CD4-positive, alpha-beta memory T cell (primary cell): Measurements from ENCODE around the gene TMEM86A. TPM values are rescaled to one million over a fixed set of nuclear protein-coding genes. Genes with fewer than 3 reads are reported as not detected.

Experiments
- CTCF ChIA-PET: fragments of 350-600 bp; sonication (Branson Sonifier 250); formaldehyde crosslinking; loops from one replicate; lab custom pipeline; 2021; ENCODE audit warnings: inconsistent platforms; ENCODE audit not compliant: partially characterized antibody; lab: Charles Lee
- POLR2A ChIA-PET: fragments of 350-600 bp; sonication (Branson Sonifier 250); formaldehyde crosslinking; loops from one replicate; lab custom pipeline; 2021; ENCODE audit not compliant: partially characterized antibody; lab: Charles Lee
- DNase-seq, 5 donors: peaks; one replicate each; pipeline versions ENCODE4 v3.0.0 to v3.0.0-alpha.2; 2020 to 2022; ENCODE audit warnings: mixed read lengths in 1 of 5
- H3K27ac ChIP-seq: one replicate; pipeline ENCODE4 v1.7.0; 2013; ENCODE audit warnings: low read depth, low read length
- H3K27me3 ChIP-seq: 2 replicates; pipeline ENCODE4 v1.7.0; 2013; ENCODE audit warnings: mild to moderate bottlenecking, low read length, moderate library complexity; ENCODE audit not compliant: insufficient read depth
- H3K36me3 ChIP-seq: 2 replicates; pipeline ENCODE4 v1.7.0; 2013; ENCODE audit warnings: mild to moderate bottlenecking, low read length, moderate library complexity; ENCODE audit not compliant: insufficient read depth
- H3K4me1 ChIP-seq: 2 replicates; pipeline ENCODE4 v1.7.0; 2013; ENCODE audit warnings: mild to moderate bottlenecking, low read length, moderate library complexity; ENCODE audit not compliant: insufficient read depth
- H3K4me3 ChIP-seq, 2 donors: one replicate each; pipeline ENCODE4 v1.7.0; 2013; ENCODE audit warnings: low read length in 2 of 2, mild to moderate bottlenecking in 1 of 2
- H3K9me3 ChIP-seq, 2 donors: one replicate each; pipeline ENCODE4 v1.7.0; 2013; ENCODE audit warnings: low read length in 2 of 2, control low read depth in 1 of 2; ENCODE audit not compliant: control insufficient read depth in 1 of 2
- H3K27ac Mint-ChIP-seq, 7 donors: one replicate each; pipeline ENCODE4 v1.8.0; 2020 to 2021; ENCODE audit warnings: mixed read lengths in 7 of 7, mild to moderate bottlenecking in 6 of 7, inconsistent platforms in 3 of 7, moderate library complexity in 3 of 7
- H3K27me3 Mint-ChIP-seq, 2 donors: one replicate each; pipeline ENCODE4 v1.8.0; 2020 to 2021; ENCODE audit warnings: mixed read lengths in 2 of 2
- H3K36me3 Mint-ChIP-seq, 2 donors: one replicate each; pipeline ENCODE4 v1.8.0; 2020 to 2021; ENCODE audit warnings: mixed read lengths in 2 of 2, inconsistent platforms in 1 of 2, mild to moderate bottlenecking in 1 of 2
- H3K4me1 Mint-ChIP-seq, 4 donors: one replicate each; pipeline ENCODE4 v1.8.0; 2020 to 2021; ENCODE audit warnings: mixed read lengths in 4 of 4, mild to moderate bottlenecking in 1 of 4
- H3K4me3 Mint-ChIP-seq, 8 donors: one replicate each; pipeline ENCODE4 v1.8.0; 2020 to 2021; ENCODE audit warnings: mixed read lengths in 8 of 8, mild to moderate bottlenecking in 7 of 8, moderate library complexity in 6 of 8, inconsistent platforms in 3 of 8
- H3K9me3 Mint-ChIP-seq, 8 donors: one replicate each; pipeline ENCODE4 v1.8.0; 2020 to 2021; ENCODE audit warnings: mixed read lengths in 8 of 8, mild to moderate bottlenecking in 5 of 8, inconsistent platforms in 3 of 8, moderate library complexity in 1 of 8
- intact Hi-C: fragments of 100-400 bp; cut with micrococcal nuclease; formaldehyde crosslinking; loops from one replicate; pipeline ENCODE4 v1.15.1; 2023
- polyA plus RNA-seq, 2 donors: library from polyadenylated mRNA; unstranded; fragments of 300-500 nt; fragmentation: Illumina TruSeq; gene quantifications; one replicate each; pipeline ENCODE4 v1.2.3, GENCODE V29; 2021
- total RNA-seq, 2 experiments: library from RNA; stranded (reverse); gene quantifications; one replicate each; pipeline ENCODE4 v1.2.3, GENCODE V29; 2021

TMEM86A gene
- total and polyA plus RNA-seq, 4 experiments from 2014 or later, result 0.76 to 4.0 (median 1.7) TPM

GRCh38 chr11:18710545-18710944 lies 12.0 kb downstream of the TMEM86A start:
- H3K9me3 ChIP-seq, result no peaks in the 10 kb centered on the region
- no peaks in the 10 kb centered on the region for H3K27me3 Mint-ChIP-seq
- peak overlapping the region in 1 of 7 donors; percentile 5 for H3K27ac Mint-ChIP-seq
- POLR2A ChIA-PET, result no interaction called here
- H3K27ac ChIP-seq, result no peak overlapping the region
- peaks cover 8 to 20% (median 11%) of the 10 kb centered on the region in 4 donors for H3K4me1 Mint-ChIP-seq
- no peak overlapping the region for H3K4me3 ChIP-seq
- H3K36me3 ChIP-seq, result no peaks in the 10 kb centered on the region
- intact Hi-C loops, result loop anchor here (2.0 kb wide), 1 partner anchor 98 kb away; no protein-coding TSS in a partner anchor
- no peak for DNase-seq
- H3K4me3 Mint-ChIP-seq, result no peak overlapping the region
- no peaks in the 10 kb centered on the region for H3K27me3 ChIP-seq
- H3K4me1 ChIP-seq, result peaks cover 8% of the 10 kb centered on the region
- peaks cover 0 to 3% of the 10 kb centered on the region in 2 donors for H3K36me3 Mint-ChIP-seq
- H3K9me3 Mint-ChIP-seq, result no peaks in the 10 kb centered on the region
- CTCF ChIA-PET, result interaction anchor here (2.1 kb wide), 1 partner anchor 11 kb away, joined by 6 read pairs; no protein-coding TSS in a partner anchor

DNA sequence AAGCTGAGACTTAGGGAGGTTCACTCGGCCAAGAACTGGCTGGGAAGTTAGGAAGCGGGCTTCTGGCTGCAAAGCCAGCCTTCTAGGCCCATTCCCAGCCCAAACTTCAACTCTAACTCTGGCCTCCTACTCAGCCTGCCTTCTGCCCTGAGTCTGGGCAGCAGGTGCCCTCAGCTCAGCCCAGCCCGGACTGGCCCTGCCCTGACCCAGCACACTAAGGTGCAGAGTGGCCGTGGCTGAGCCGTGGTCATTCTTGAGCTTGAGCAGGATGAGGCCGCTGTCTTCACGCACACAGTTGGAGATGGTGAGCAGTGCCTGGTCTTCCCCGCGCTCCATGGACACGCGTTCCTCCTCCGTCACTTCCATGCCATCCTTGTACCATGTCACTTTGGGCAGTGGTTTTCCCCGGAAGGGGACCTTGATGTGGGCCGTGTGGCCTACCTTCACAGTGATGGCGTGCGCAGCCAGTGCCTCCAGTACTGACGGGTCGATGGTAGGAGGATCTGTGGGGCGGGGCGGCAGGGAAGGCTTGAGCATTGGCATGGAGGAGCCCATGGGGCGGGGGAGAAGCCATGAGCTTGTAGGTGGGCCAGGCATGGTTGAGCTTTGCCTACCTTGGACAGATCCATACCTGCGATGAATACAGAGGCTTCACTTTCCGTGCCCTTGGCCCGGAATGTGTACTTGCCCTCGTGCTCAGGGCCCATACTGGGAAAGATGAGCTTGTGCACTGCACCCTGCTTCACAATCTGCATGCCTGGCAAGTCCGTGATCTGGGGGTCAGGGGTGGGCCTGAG lies 15.3 kb downstream of the TMEM86A start:
- POLR2A ChIA-PET, result no interaction called here

DNA sequence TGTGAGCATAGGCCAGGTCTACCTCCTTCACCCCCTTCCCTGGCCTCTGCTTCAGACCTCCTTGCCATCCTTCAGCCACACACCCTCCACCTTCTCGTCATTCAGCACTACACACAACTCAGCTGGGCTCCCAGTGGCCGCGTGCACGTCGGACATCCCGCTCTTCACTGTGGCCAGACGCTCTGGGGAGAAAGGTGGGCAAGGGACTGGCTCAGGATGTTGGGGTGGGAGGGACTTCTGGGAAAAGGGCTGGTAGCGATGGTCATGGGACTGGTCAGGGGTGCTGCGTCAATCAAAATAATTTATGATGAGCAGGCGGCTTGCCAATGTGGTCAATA lies 15.8 kb downstream of the TMEM86A start:
- no peak overlapping the region for H3K4me3 ChIP-seq
- Mint-ChIP-seq H3K27ac (no peak overlapping the region), H3K9me3 (no peaks in the 10 kb centered on the region), H3K4me3 (no peak overlapping the region), H3K36me3 (no peaks in the 10 kb centered on the region), H3K27me3 (no peaks in the 10 kb centered on the region), H3K4me1 (peaks cover 0 to 1% (median 0%) of the 10 kb centered on the region in 4 donors)
- POLR2A ChIA-PET, result no interaction called here
- no peak overlapping the region for H3K27ac ChIP-seq
- CTCF ChIA-PET, result interaction anchor here (3.0 kb wide), 1 partner anchor 7 kb away, joined by 33 read pairs; no protein-coding TSS in a partner anchor
- H3K27me3 ChIP-seq, result no peaks in the 10 kb centered on the region
- no peaks in the 10 kb centered on the region for H3K4me1 ChIP-seq
- no peaks in the 10 kb centered on the region for H3K9me3 ChIP-seq
- H3K36me3 ChIP-seq, result no peaks in the 10 kb centered on the region
- intact Hi-C loops, result no loop called here
- DNase-seq, result no peak

More for the DNA sequence above, 15.3 kb downstream of the TMEM86A start:
- Mint-ChIP-seq H3K4me3 (no peak overlapping the region), H3K4me1 (peaks cover 0 to 1% (median 0%) of the 10 kb centered on the region in 4 donors), H3K9me3 (no peaks in the 10 kb centered on the region), H3K27ac (no peak overlapping the region), H3K36me3 (no peaks in the 10 kb centered on the region), H3K27me3 (no peaks in the 10 kb centered on the region)
- no peak for DNase-seq
- H3K4me3 ChIP-seq, result no peak overlapping the region
- no peaks in the 10 kb centered on the region for H3K27me3 ChIP-seq
- no peaks in the 10 kb centered on the region for H3K9me3 ChIP-seq
- intact Hi-C loops, result no loop called here
- no peaks in the 10 kb centered on the region for H3K36me3 ChIP-seq
- no peaks in the 10 kb centered on the region for H3K4me1 ChIP-seq
- CTCF ChIA-PET, result interaction anchor here (1.3 to 3.0 kb wide), 4 partner anchors 8 to 17 kb away, joined by 3 to 33 read pairs (median 11); no protein-coding TSS in a partner anchor
- H3K27ac ChIP-seq, result no peak overlapping the region

DNA sequence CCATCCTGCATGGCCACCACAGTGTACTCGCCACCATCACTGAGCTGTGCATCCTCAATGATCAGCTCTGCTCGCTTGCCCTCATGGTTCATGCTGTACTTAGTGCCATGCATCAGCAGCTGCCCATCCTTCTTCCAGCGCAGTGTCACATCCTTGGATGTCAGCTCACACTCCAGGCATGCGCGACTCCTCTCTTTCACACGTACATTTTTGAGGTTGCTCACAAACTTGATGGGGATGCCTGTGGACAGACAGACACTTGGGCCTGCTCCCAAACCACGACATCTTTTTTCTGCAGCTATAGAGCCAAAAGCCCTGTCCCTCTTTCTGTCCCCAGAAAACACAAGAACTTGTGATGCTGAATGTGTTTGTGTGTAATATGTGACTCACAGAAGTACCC lies 16.9 kb downstream of the TMEM86A start:
- CTCF ChIA-PET, result no interaction called here
- intact Hi-C loops, result no loop called here
- H3K27ac Mint-ChIP-seq, result no peak overlapping the region
- H3K4me3 Mint-ChIP-seq, result no peak overlapping the region
- H3K36me3 Mint-ChIP-seq, result no peaks in the 10 kb centered on the region
- Histone ChIP-seq H3K4me3 (no peak overlapping the region), H3K4me1 (no peaks in the 10 kb centered on the region), H3K36me3 (no peaks in the 10 kb centered on the region), H3K27me3 (no peaks in the 10 kb centered on the region), H3K27ac (no peak overlapping the region), H3K9me3 (no peaks in the 10 kb centered on the region)
- POLR2A ChIA-PET, result interaction anchor here (0.8 kb wide), 1 partner anchor 17 kb away, joined by 3 read pairs; the partner anchor contains the start of gene TMEM86A
- no peak for DNase-seq
- H3K9me3 Mint-ChIP-seq, result no peaks in the 10 kb centered on the region
- no peaks in the 10 kb centered on the region for H3K27me3 Mint-ChIP-seq
- peaks cover 0 to 1% (median under 1%) of the 10 kb centered on the region in 4 donors for H3K4me1 Mint-ChIP-seq

- ChIA-PET CTCF (interaction anchor here (0.6 to 5.2 kb wide), 13 partner anchors 7 to 1443 kb away, joined by 3 to 59 read pairs (median 7); partner anchors contain the start of genes TMEM86A and TSG101), POLR2A (interaction anchor here (0.8 to 2.8 kb wide), 4 partner anchors 14 to 399 kb away, joined by 3 to 19 read pairs (median 10); partner anchors contain the start of genes HPS5 and TSG101)
- Histone ChIP-seq H3K27me3 (no peaks in the 10 kb centered on the region), H3K36me3 (no peaks in the 10 kb centered on the region), H3K4me3 (no peak overlapping the region), H3K4me1 (peaks cover 5% of the 10 kb centered on the region), H3K27ac (no peak overlapping the region), H3K9me3 (no peaks in the 10 kb centered on the region)
- DNase-seq, result no peak
- H3K27ac Mint-ChIP-seq, result peak overlapping the region in 4 of 7 donors; percentile 53 to 96 (median 80)
- no peaks in the 10 kb centered on the region for H3K27me3 Mint-ChIP-seq
- peaks cover 5 to 13% (median 7%) of the 10 kb centered on the region in 4 donors for H3K4me1 Mint-ChIP-seq
- no peaks in the 10 kb centered on the region for H3K9me3 Mint-ChIP-seq
- peak overlapping the region; percentile 72 to 96 (median 92) for H3K4me3 Mint-ChIP-seq
- intact Hi-C loops, result loop anchor here (2.0 to 5.0 kb wide), 4 partner anchors 21 to 193 kb away; partner anchors contain the start of genes TMEM86A, TSG101 and UEVLD
- no peaks in the 10 kb centered on the region for H3K36me3 Mint-ChIP-seq
Observed at GRCh38 chr11:18720091-18720807, 21.7 kb downstream of the TMEM86A start.

DNA sequence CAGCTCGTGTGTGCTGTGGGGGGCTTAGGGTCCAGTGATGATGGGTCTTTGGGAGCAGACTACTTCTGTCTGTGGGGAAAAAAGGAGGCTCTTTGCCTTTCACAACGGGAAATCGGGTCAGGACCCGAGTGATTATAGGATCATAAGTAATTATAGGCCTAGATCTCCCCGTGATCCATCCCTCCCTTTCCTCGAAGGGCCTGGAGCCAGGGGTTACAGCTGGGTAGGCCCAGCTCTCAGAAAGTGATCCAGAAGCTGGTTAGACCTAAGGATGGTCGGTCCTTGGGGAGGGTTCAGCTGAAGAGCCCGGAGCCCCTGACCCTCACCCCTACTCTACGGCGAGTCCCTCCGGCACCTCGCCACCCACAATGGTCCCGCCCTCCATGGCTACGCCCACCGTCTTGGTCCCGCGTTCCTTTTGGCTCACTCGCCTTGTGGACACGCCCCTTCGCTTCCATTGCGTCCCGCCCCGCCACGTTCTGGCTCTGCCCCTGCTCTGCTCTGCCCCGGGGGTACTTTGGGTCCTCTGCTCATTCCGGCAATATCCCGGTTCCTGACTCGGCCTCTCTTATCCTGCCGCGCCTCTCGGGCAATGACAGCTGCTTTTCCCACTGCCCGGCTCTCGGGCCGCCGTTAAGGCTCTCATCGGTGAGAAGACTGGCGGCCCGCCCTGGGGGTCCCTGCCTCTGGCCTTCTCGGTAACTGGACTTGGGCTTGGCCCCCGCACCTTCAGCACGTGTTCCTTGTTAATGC lies 22.4 kb downstream of the TMEM86A start:
- intact Hi-C loops, result loop anchor here (1.0 to 5.0 kb wide), 5 partner anchors 22 to 194 kb away; partner anchors contain the start of genes SPTY2D1, TMEM86A, TSG101 and UEVLD

More for the DNA sequence above, 22.4 kb downstream of the TMEM86A start:
- Histone ChIP-seq H3K27ac (peak overlapping the region; percentile 56), H3K4me3 (peak overlapping the region; percentile 77 to 81), H3K36me3 (no peaks in the 10 kb centered on the region), H3K9me3 (no peaks in the 10 kb centered on the region), H3K4me1 (peaks cover 5% of the 10 kb centered on the region), H3K27me3 (no peaks in the 10 kb centered on the region)
- Mint-ChIP-seq H3K36me3 (no peaks in the 10 kb centered on the region), H3K27me3 (no peaks in the 10 kb centered on the region), H3K9me3 (no peaks in the 10 kb centered on the region), H3K4me1 (peaks cover 5 to 13% (median 7%) of the 10 kb centered on the region in 4 donors), H3K27ac (peak overlapping the region in 6 of 7 donors; percentile 47 to 96 (median 84)), H3K4me3 (peak overlapping the region; percentile 87 to 96 (median 92))
- POLR2A ChIA-PET, result interaction anchor here (0.8 to 2.8 kb wide), 9 partner anchors 11 to 400 kb away, joined by 3 to 19 read pairs (median 5); partner anchors contain the start of genes HPS5, SPTY2D1 and TSG101
- CTCF ChIA-PET, result interaction anchor here (0.6 to 5.2 kb wide), 31 partner anchors 8 to 1443 kb away, joined by 3 to 59 read pairs (median 6); partner anchors contain the start of genes SAAL1, SPTY2D1, TMEM86A and TSG101
- DNase-seq, result peak; percentile 73 to 88 (median 77)
